ENCODE results near the gene TK1.

- TF ChIP-seq CTCF (IDR thresholded peaks at IDR 0.05) (no peak), POLR2AphosphoS5 (IDR thresholded peaks at IDR 0.05) (no peak)
Observed at GRCh38 chr17:78143214-78144146, 43.4 kb downstream of the TK1 start.
